ENCODE data around the gene ARHGEF4.

Gene ARHGEF4

DNA sequence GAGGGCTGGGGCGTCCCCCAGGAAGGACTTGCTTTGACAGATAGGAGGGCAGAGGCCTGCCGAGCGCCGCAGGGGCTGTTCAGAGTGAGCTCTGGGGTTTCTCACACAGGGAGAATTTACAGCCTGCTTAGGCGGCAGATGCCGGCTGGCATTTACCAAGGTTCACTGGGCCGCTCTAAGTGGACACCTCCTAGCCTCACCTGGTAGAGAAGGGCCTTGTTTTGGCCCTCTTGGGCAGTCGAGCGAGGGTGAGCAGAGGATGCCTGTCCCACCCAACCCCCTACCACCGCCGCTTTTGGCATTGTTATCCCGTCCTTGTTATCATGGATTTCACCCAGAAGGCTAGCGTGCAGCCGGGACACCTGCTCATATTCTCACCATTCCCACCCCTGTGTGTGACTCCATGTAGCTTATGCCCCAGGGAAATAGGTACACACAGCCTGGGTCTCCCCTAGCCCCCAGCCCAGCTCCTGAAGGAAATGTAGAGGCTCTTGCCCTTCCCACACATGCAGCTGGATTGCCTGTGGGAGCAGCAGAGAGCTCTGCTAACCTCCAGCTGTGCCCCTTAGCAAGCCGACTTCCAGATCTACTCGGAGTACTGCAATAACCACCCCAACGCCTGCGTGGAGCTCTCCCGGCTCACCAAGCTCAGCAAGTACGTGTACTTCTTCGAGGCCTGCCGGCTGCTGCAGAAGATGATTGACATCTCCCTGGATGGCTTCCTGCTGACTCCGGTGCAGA lies 204.1 kb downstream of the ARHGEF4 start:
- DNase-seq: no peak

DNA sequence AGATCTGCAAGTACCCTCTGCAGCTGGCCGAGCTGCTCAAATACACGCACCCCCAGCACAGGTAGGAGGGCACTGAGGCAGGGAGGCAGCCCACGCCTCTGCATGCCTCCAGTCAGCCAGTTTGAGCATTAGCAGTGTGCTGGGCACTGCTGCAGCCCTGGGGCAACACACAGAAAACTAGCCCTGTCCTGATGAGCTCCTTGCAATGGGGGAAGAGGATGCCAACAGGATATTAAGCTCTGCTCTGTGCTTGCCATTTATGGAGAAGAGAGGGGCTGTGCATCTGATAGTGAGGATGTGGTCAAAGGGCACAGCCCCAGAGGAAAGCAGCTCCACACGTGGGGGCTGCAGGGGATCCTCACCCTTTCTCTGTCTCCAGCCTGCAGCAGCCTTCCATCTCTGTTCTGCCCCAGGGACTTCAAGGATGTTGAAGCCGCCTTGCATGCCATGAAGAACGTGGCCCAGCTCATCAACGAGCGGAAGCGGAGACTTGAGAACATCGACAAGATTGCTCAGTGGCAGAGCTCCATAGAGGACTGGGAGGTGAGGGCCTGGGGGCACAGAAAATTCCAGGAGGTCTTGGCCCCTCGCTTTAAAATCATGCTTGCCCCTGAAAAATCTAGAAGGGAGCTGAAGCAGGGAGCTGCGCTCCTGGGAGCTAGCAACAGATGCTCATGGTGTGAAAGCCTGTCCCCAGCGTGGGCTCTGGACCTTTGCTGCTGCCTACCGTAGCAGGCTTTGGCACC lies 204.9 kb downstream of the ARHGEF4 start:
- no peak for DNase-seq

GRCh38 chr2:131042148-131042775 lies 205.5 kb downstream of the ARHGEF4 start:
- DNase-seq: no peak

DNA sequence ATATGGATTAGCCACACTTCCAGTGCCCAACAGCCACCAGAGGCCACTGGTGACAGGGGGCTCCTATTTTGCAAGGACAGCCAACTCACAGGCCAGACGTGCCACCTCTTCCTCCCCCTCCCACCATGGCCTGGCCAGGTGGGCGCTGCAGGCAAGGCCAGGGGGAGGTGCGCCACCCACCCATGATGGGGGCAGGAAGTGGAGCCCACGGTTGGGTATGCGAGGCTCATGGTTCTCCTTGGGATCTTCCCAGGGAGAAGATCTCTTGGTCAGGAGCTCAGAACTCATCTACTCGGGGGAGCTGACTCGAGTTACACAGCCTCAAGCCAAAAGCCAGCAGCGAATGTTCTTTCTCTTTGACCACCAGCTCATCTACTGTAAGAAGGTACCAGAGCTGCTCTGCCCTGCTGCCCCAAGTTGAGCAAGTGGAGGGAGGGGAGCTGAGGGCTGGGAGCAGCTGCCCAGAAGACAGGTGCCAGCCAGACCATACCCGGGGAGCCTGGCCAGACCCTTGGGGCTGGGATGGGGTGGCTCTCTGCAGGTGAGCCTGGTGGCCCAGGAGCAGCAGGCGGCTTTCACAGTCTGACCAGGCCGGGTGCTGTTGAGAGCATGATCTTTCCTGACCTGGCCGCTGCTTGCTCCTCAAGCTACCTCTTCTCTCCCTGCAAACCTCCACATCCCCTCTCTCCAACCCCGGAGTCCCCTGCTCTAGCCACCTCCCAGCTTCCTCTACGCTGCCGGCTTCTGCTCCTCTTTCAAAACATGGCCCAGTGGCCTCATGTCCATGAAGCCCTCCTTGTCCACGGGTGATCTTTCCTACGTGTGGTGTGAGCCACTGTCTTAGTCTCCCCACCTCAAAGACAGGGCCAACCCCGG lies 206.7 kb downstream of the ARHGEF4 start:
- DNase-seq: no peak

GRCh38 chr2:131044075-131044756 lies 207.5 kb downstream of the ARHGEF4 start:
- DNase-seq: no peak

GRCh38 chr2:131044757-131045150 lies 208.0 kb downstream of the ARHGEF4 start:
- DNase-seq: no peak

- no peak for DNase-seq
Observed at GRCh38 chr2:131045286-131046027, 208.7 kb downstream of the ARHGEF4 start.

- DNase-seq: no peak
Observed at GRCh38 chr2:131046028-131046917, 209.6 kb downstream of the ARHGEF4 start.

- DNase-seq: no peak
Observed at GRCh38 chr2:131046918-131047652, 210.4 kb downstream of the ARHGEF4 start.

- no peak for DNase-seq
Observed at GRCh38 chr2:131047920-131048560, 211.3 kb downstream of the ARHGEF4 start.

DNA sequence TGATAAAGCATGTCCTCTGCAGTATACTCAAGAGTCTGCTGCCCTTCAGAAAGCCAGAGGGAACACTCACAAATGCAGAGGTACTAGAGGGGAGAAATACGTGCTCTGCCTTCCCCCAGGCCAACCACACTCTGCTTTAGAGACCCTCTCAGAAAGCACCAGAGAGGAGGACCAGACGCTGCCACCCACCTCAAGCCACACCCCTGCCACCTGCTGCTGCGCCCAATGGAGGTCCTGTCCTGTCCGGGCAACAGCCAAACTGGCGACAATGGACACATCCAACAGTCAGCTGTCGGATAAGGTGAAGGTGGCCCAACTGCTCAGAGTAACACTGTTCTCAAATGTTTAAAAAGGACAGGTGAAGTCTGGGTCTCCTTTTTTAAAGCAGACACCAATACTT lies 211.9 kb downstream of the ARHGEF4 start:
- no peak for DNase-seq

GRCh38 chr2:131049150-131049718 lies 212.5 kb downstream of the ARHGEF4 start:
- no peak for DNase-seq

DNA sequence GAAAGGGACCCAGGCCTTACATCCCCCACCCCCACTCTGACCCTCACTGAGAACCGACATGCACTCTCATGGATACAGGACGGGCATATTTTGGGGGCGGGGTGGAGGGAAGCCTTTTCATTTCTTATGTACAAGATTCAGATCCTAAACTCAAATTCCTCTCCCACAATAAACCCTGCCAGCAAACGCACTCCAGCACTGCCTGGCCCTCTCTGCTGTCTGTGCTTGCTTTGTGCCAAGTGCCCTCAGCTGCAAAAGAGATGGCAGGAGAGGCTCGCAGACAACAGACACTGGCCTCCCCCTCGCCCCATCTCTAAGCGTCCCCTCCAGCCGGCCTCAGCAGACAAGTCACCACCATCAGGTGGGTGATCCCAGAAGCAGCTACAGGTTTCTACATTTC lies 214.2 kb downstream of the ARHGEF4 start:
- DNase-seq: no peak

GRCh38 chr2:131052741-131053263 lies 216.1 kb downstream of the ARHGEF4 start:
- no peak for DNase-seq

- no peak for DNase-seq
Observed at GRCh38 chr2:131054488-131054887, 217.8 kb downstream of the ARHGEF4 start.

DNA sequence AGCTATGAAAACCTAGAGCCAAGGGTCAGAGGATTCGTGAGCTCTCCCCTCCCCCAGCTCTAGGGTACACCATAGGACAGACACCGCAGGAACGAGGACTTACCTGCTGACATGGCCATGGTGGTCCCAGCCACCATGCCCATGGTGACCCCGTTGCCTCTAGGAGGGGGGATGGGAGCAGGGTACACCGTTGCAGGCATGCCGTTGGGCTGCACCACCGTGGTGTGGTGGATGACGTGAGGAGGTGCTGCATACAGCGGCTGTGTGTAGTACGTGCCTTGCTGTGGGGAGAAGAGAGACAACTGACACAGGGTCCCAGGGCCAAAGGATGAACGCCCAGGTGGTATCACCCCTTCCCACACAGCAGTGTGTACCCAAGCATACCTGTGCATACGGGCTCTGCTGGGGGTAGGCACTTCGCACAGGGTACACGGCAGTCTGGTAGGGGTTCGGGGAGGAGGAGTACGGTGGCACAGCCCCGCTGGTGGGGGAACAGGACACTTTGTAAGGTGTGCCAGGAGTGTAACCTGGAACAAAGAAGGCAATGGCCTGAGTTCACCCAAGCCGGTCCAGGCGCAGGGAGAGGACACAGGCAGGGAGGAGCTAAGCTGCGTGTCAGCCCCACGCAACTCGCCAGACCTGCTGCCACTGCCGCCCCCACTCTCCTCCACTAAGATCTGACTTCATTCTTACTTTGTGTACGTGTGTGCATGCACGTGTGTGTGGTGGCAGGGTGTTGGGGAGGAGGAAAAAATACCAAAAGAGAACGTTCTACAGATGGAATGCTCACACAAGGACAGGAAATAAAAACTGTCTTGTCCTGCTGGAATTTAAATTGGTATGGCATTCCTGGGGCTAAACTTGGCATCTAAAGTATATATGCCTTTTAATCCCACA lies 218.7 kb downstream of the ARHGEF4 start:
- no peak for DNase-seq

DNA sequence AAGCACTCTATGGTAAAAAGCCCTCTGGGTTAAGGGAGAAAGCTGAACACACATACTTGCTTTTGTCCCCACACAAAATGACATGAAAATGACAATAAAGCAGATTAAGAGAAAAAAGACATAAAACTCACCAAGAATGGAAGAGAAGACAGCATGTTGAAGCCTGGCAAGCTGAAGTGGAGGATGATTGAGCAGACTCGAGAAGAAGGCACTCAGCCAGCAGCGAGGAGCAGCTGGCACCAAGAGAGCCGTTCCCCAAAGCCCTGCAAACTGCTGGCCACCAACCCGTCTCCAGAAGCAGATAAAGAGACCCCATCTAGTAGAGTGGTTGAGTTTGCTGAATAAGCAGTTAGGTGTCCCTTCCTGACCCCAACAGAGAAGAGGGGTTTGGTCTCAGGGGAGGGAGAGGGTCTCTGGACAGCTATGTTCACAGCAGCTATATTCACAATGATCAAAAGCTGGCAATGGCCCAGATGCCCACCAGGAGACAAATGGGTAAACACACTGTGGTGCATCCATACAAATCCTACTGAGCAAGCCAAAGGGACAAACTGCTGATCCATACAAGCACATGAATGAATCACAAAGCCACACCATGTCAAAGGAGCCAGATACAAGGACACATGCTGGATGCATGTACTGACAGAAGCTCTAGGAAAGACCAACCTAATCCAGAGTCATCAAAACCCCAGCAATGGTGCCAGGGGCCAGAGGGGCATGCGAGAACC lies 219.7 kb downstream of the ARHGEF4 start:
- no peak for DNase-seq
